Fibroblast of the aortic adventitia (primary cell): Measurements from ENCODE around the gene ATF6. TPM values are rescaled to one million over a fixed set of nuclear protein-coding genes. Genes with fewer than 3 reads are reported as not detected.
"Not testable (repeated sequence)": the region's sequence is repeated elsewhere in the genome, so short reads cannot be mapped to it uniquely, and the experiment has no call there.

Experiments
- DNase-seq: peaks from one replicate; pipeline ENCODE4 v3.0.0-alpha.2; 2010; ENCODE audit warnings: low read depth
- H3K4me3 ChIP-seq: 2 replicates; pipeline ENCODE4 v1.5.1; 2011; ENCODE audit warnings: low read depth, mild to moderate bottlenecking, control low read depth, low read length, moderate library complexity
- CTCF ChIP-seq: IDR thresholded peaks from 2 replicates; pipeline ENCODE4 v1.5.1; 2011; ENCODE audit warnings: mild to moderate bottlenecking, low read length, control low read depth, inconsistent platforms; ENCODE audit not compliant: insufficient read depth
- total RNA-seq: library from RNA; depleted of rRNA; stranded (reverse); fragments of >200 nt; gene quantifications from 2 replicates; pipeline ENCODE4 v1.2.3, GENCODE V29; 2012; ENCODE audit warnings: low replicate concordance

The ATF6 gene
- total RNA-seq, 1 donor, result 32.8 TPM

- DNase-seq, result peak; percentile 89
- H3K4me3 ChIP-seq, result no peak overlapping the region
- peak; percentile 48 for TF ChIP-seq CTCF
Measured at GRCh38 chr1:161792740-161793139, 26.6 kb downstream of the ATF6 start.

GRCh38 chr1:161799792-161800191 is 33.7 kb downstream of the ATF6 start:
- no peak for DNase-seq
- no peak overlapping the region for H3K4me3 ChIP-seq
- no peak for TF ChIP-seq CTCF

- DNase-seq, result no peak
- TF ChIP-seq CTCF, result no peak
- H3K4me3 ChIP-seq, result no peak overlapping the region
Measured at GRCh38 chr1:161801955-161802354, 35.8 kb downstream of the ATF6 start.

- TF ChIP-seq CTCF, result no peak
- no peak for DNase-seq
- no peak overlapping the region for H3K4me3 ChIP-seq
Measured at GRCh38 chr1:161803181-161803580, 37.1 kb downstream of the ATF6 start.

GRCh38 chr1:161805399-161806197 is 39.5 kb downstream of the ATF6 start:
- TF ChIP-seq CTCF, result no peak
- no peak overlapping the region for H3K4me3 ChIP-seq
- peak; percentile 69 for DNase-seq

GRCh38 chr1:161809202-161809601 is 43.1 kb downstream of the ATF6 start:
- not testable (repeated sequence) for DNase-seq, H3K4me3 ChIP-seq

GRCh38 chr1:161809656-161810055 is 43.5 kb downstream of the ATF6 start:
- not testable (repeated sequence) for H3K4me3 ChIP-seq, DNase-seq

GRCh38 chr1:161810780-161811179 is 44.7 kb downstream of the ATF6 start:
- TF ChIP-seq CTCF, result no peak
- no peak for DNase-seq
- H3K4me3 ChIP-seq, result no peak overlapping the region
